HG03342 (cell line): ENCODE results near the gene ZNF816.
"Not testable (repeated sequence)": the region's sequence is repeated elsewhere in the genome, so short reads cannot be mapped to it uniquely, and the experiment has no call there.

Source experiments
- ATAC-seq: cut with Tn5 transposase; IDR thresholded peaks from one replicate; pipeline ENCODE4 v1.9.1; 2021; ENCODE audit warnings: mild to moderate bottlenecking, moderate library complexity; ENCODE audit not compliant: unreplicated experiment

ZNF816 gene

GRCh38 chr19:52961981-52962380, 700 bp downstream of the ZNF816 start:
- no peak for ATAC-seq

GRCh38 chr19:52959613-52960295, 2.9 kb downstream of the ZNF816 start:
- no peak for ATAC-seq

- ATAC-seq: no peak
Observed at GRCh38 chr19:52957591-52957990, 5.1 kb downstream of the ZNF816 start.

GRCh38 chr19:52956917-52957316, 5.8 kb downstream of the ZNF816 start:
- ATAC-seq: no peak

GRCh38 chr19:52949422-52949821, 13.3 kb downstream of the ZNF816 start:
- no peak for ATAC-seq

- no peak for ATAC-seq
Observed at GRCh38 chr19:52948025-52948770, 14.5 kb downstream of the ZNF816 start.

- no peak for ATAC-seq
Observed at GRCh38 chr19:52946322-52947310, 16.1 kb downstream of the ZNF816 start.

- no peak for ATAC-seq
Observed at GRCh38 chr19:52945652-52946321, 16.9 kb downstream of the ZNF816 start.

GRCh38 chr19:52944703-52945493, 17.8 kb downstream of the ZNF816 start:
- ATAC-seq: not testable (repeated sequence)

GRCh38 chr19:52943884-52944643, 18.6 kb downstream of the ZNF816 start:
- no peak for ATAC-seq

- ATAC-seq: peak; percentile 15
Observed at GRCh38 chr19:52943134-52943883, 19.4 kb downstream of the ZNF816 start.

- ATAC-seq: peak; percentile 95
Observed at GRCh38 chr19:52942386-52943133, 20.1 kb downstream of the ZNF816 start.

GRCh38 chr19:52941941-52942385, 20.7 kb downstream of the ZNF816 start:
- ATAC-seq: peak; percentile 26

GRCh38 chr19:52941523-52941922, 21.2 kb downstream of the ZNF816 start:
- not testable (repeated sequence) for ATAC-seq

GRCh38 chr19:52940905-52941304, 21.8 kb downstream of the ZNF816 start:
- not testable (repeated sequence) for ATAC-seq

GRCh38 chr19:52938761-52939160, 23.9 kb downstream of the ZNF816 start:
- no peak for ATAC-seq

GRCh38 chr19:52936954-52937325, 25.7 kb downstream of the ZNF816 start:
- ATAC-seq: no peak
